MM.1S (cell line): Measurements from ENCODE around the gene RHOT2.
A peak's percentile ranks its signal among the peaks of the same experiment; 100 is the strongest.

ENCODE experiments used
- DNase-seq: peaks from one replicate; pipeline ENCODE4 v3.0.0-alpha.2; 2015
- H2AFZ ChIP-seq: fragments of 300-600 bp; sonication (generic); 2 replicates; pipeline ENCODE4 v1.6.0; 2016; ENCODE audit warnings: antibody characterized with exemption, low read length
- H3F3A ChIP-seq: fragments of 300-600 bp; sonication (generic); 2 replicates; pipeline ENCODE4 v1.6.1; 2016; ENCODE audit warnings: mild to moderate bottlenecking, antibody characterized with exemption, low read length, moderate library complexity, mixed read lengths; ENCODE audit not compliant: insufficient read depth
- H3K27ac ChIP-seq: fragments of 300-600 bp; sonication (generic); 2 replicates; pipeline ENCODE4 v1.5.1; 2016; ENCODE audit warnings: mild to moderate bottlenecking, low read length
- H3K27me3 ChIP-seq: fragments of 300-600 bp; sonication (generic); replicated peaks from 2 replicates; pipeline ENCODE4 v1.6.0; 2016; ENCODE audit warnings: low read length; ENCODE audit not compliant: insufficient read depth
- H3K36me3 ChIP-seq: fragments of 300-600 bp; sonication (generic); replicated peaks from 2 replicates; pipeline ENCODE4 v1.6.1; 2016; ENCODE audit warnings: mild to moderate bottlenecking, low read length, mixed read lengths; ENCODE audit not compliant: insufficient read depth
- H3K4me1 ChIP-seq: fragments of 300-600 bp; sonication (generic); 2 replicates; pipeline ENCODE4 v1.6.1; 2016; ENCODE audit warnings: low read length, mixed read lengths
- H3K4me2 ChIP-seq: fragments of 300-600 bp; sonication (generic); 2 replicates; pipeline ENCODE4 v1.6.0; 2016; ENCODE audit warnings: low read depth, low read length
- H3K4me3 ChIP-seq: fragments of 300-600 bp; sonication (generic); 2 replicates; pipeline ENCODE4 v1.5.1; 2016; ENCODE audit warnings: low read length, mixed read lengths
- H3K79me2 ChIP-seq: fragments of 300-600 bp; sonication (generic); 2 replicates; pipeline ENCODE4 v1.6.1; 2016; ENCODE audit warnings: mixed run types, low read length, mixed read lengths
- H3K9ac ChIP-seq: fragments of 300-600 bp; sonication (generic); 2 replicates; pipeline ENCODE4 v1.6.1; 2016; ENCODE audit warnings: low read length, mixed read lengths
- H3K9me2 ChIP-seq: fragments of 300-600 bp; sonication (generic); replicated peaks from 2 replicates; pipeline ENCODE4 v1.6.1; 2016; ENCODE audit warnings: mild to moderate bottlenecking, low read length, mixed read lengths; ENCODE audit not compliant: insufficient read depth
- H3K9me3 ChIP-seq: fragments of 300-600 bp; sonication (generic); replicated peaks from 2 replicates; pipeline ENCODE4 v1.6.1; 2016; ENCODE audit warnings: mild to moderate bottlenecking, low read length, mixed read lengths; ENCODE audit not compliant: insufficient read depth
- H4K20me1 ChIP-seq: fragments of 300-600 bp; sonication (generic); 2 replicates; pipeline ENCODE4 v1.6.1; 2016; ENCODE audit warnings: mild to moderate bottlenecking, low read length, moderate library complexity, mixed read lengths; ENCODE audit not compliant: insufficient read depth
- CTCF ChIP-seq: fragments of 300-600 bp; sonication (generic); IDR thresholded peaks from 2 replicates; pipeline ENCODE4 v1.5.1; 2016; ENCODE audit warnings: antibody characterized with exemption, low read length, mixed read lengths
- EZH2 ChIP-seq: fragments of 300-600 bp; sonication (generic); optimal IDR thresholded peaks from 2 replicates; pipeline ENCODE3; 2017; ENCODE audit warnings: low read depth, mild to moderate bottlenecking, antibody characterized with exemption, low read length, mixed read lengths
- EZH2phosphoT487 ChIP-seq: fragments of 300-600 bp; sonication (generic); IDR thresholded peaks from 2 replicates; pipeline ENCODE4 v1.6.1; 2018; ENCODE audit warnings: antibody characterized with exemption, low read length

RHOT2 gene

GRCh38 chr16:657487-657886 lies 10.4 kb upstream of the RHOT2 start:
- Histone ChIP-seq H4K20me1 (no peaks in the 10 kb centered on the region), H3K4me3 (no peak overlapping the region), H3K9me3 (no peaks in the 10 kb centered on the region), H3K27ac (no peak overlapping the region), H3K79me2 (no peaks in the 10 kb centered on the region), H3K9me2 (no peaks in the 10 kb centered on the region), H3K4me1 (peaks cover 8% of the 10 kb centered on the region), H2AFZ (no peak overlapping the region), H3K4me2 (no peak overlapping the region), H3K9ac (no peak overlapping the region), H3F3A (no peaks in the 10 kb centered on the region), H3K36me3 (no peaks in the 10 kb centered on the region), H3K27me3 (no peaks in the 10 kb centered on the region)
- no peak for DNase-seq
- TF ChIP-seq EZH2phosphoT487 = no peak
- TF ChIP-seq EZH2 = no peak
- TF ChIP-seq CTCF = no peak

GRCh38 chr16:658679-659571 lies 9.0 kb upstream of the RHOT2 start:
- TF ChIP-seq EZH2phosphoT487 = no peak
- no peak for TF ChIP-seq EZH2
- TF ChIP-seq CTCF = no peak
- no peak overlapping the region for H2AFZ ChIP-seq
- H3K4me1 ChIP-seq = peaks cover 8% of the 10 kb centered on the region
- H3K9ac ChIP-seq = no peak overlapping the region
- H3K27me3 ChIP-seq = no peaks in the 10 kb centered on the region
- no peak for DNase-seq
- H4K20me1 ChIP-seq = no peaks in the 10 kb centered on the region
- no peak overlapping the region for H3K4me3 ChIP-seq
- no peaks in the 10 kb centered on the region for H3K79me2 ChIP-seq
- H3K9me2 ChIP-seq = no peaks in the 10 kb centered on the region
- no peak overlapping the region for H3K27ac ChIP-seq
- no peaks in the 10 kb centered on the region for H3K36me3 ChIP-seq
- no peaks in the 10 kb centered on the region for H3F3A ChIP-seq
- no peak overlapping the region for H3K4me2 ChIP-seq
- H3K9me3 ChIP-seq = no peaks in the 10 kb centered on the region

- no peak overlapping the region for H3K27ac ChIP-seq
Measured at GRCh38 chr16:659618-660017, 8.3 kb upstream of the RHOT2 start.

More at GRCh38 chr16:659618-660017, 8.3 kb upstream of the RHOT2 start:
- no peaks in the 10 kb centered on the region for H3K9me3 ChIP-seq
- H3K9me2 ChIP-seq = no peaks in the 10 kb centered on the region
- no peaks in the 10 kb centered on the region for H4K20me1 ChIP-seq
- no peaks in the 10 kb centered on the region for H3K27me3 ChIP-seq
- peak overlapping the region; percentile 79; the same call in 1 of the 2 replicates for H3K4me2 ChIP-seq
- H2AFZ ChIP-seq = no peak overlapping the region
- no peak for DNase-seq
- no peaks in the 10 kb centered on the region for H3K36me3 ChIP-seq
- peaks cover 8% of the 10 kb centered on the region for H3K4me1 ChIP-seq
- no peak overlapping the region for H3K4me3 ChIP-seq
- TF ChIP-seq EZH2phosphoT487 (no peak), CTCF (no peak), EZH2 (no peak)
- H3F3A ChIP-seq = no peaks in the 10 kb centered on the region
- H3K9ac ChIP-seq = no peak overlapping the region
- H3K79me2 ChIP-seq = no peaks in the 10 kb centered on the region
